Esophagus muscularis mucosa (tissue), 4 donors: Measurements from ENCODE around the gene FRMD1.

Experiments used
- EP300 ChIP-seq: sonication (generic); formaldehyde crosslinking; IDR thresholded peaks from one replicate; pipeline ENCODE4 v1.6.1; 2017; ENCODE audit warnings: antibody characterized with exemption
- POLR2A ChIP-seq: fragments of 450-650 bp; IDR thresholded peaks from one replicate; pipeline ENCODE4 v1.6.1; 2017; ENCODE audit warnings: antibody characterized with exemption, moderate library complexity, mild to moderate bottlenecking, low read depth
- POLR2AphosphoS5 ChIP-seq, 2 donors: sonication (generic); formaldehyde crosslinking; IDR thresholded peaks; one replicate each; pipeline ENCODE4 v1.6.1; 2017; ENCODE audit warnings: antibody characterized with exemption in 2 of 2
- TF ChIP-seq, protein P1 (sequence below), 3 experiments: fragments of 200-600 bp in 2 of 3; fragments of 450-650 bp in 1 of 3; sonication (generic) in 2 of 3; IDR thresholded peaks; one replicate each; pipeline ENCODE4 v1.5.1; 2017 to 2019; ENCODE audit warnings: antibody characterized with exemption in 3 of 3, mild to moderate bottlenecking in 2 of 3, moderate library complexity in 1 of 3

DNA sequence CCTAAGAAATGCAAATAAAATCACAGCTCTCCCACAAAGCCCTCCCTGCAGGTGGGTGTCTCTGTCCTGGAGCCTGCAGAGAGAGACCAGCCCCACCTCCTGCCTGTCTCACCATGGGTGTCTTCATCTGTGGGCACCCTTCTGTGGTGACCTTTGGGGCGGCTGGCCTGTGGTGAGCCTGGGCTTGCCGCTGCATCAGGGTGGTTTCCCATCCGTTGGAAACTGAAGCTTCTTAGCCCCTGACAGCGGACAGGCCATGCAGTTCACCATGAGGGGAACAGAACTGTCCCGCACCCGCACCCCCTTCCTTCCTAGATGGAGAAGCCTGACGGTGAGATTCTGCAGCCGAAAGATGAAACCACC, 42.3 kb upstream of the FRMD1 start:
- TF ChIP-seq POLR2AphosphoS5 (IDR thresholded peaks at IDR 0.05): no peak
- TF ChIP-seq, protein P1, sequence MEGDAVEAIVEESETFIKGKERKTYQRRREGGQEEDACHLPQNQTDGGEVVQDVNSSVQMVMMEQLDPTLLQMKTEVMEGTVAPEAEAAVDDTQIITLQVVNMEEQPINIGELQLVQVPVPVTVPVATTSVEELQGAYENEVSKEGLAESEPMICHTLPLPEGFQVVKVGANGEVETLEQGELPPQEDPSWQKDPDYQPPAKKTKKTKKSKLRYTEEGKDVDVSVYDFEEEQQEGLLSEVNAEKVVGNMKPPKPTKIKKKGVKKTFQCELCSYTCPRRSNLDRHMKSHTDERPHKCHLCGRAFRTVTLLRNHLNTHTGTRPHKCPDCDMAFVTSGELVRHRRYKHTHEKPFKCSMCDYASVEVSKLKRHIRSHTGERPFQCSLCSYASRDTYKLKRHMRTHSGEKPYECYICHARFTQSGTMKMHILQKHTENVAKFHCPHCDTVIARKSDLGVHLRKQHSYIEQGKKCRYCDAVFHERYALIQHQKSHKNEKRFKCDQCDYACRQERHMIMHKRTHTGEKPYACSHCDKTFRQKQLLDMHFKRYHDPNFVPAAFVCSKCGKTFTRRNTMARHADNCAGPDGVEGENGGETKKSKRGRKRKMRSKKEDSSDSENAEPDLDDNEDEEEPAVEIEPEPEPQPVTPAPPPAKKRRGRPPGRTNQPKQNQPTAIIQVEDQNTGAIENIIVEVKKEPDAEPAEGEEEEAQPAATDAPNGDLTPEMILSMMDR (IDR thresholded peaks at IDR 0.05): no peak
- TF ChIP-seq POLR2A: no peak
- no peak for TF ChIP-seq EP300
